Chondrocyte (in vitro differentiated cells): ENCODE measurements around the gene MRPL19. TPM values are rescaled to one million over a fixed set of nuclear protein-coding genes. Genes with fewer than 3 reads are reported as not detected.

Source experiments
- DNase-seq: peaks from one replicate; pipeline ENCODE4 v3.0.0; 2021; ENCODE audit warnings: mixed read lengths, low spot score
- H3K27ac Mint-ChIP-seq: one replicate; pipeline ENCODE4 v1.8.0; 2021; ENCODE audit warnings: mild to moderate bottlenecking, moderate library complexity, mixed read lengths; ENCODE audit not compliant: unreplicated experiment
- H3K27me3 Mint-ChIP-seq: 2 replicates; pipeline ENCODE4 v1.8.0; 2021; ENCODE audit warnings: low read depth, mixed read lengths
- H3K36me3 Mint-ChIP-seq: 2 replicates; pipeline ENCODE4 v1.8.0; 2021; ENCODE audit warnings: low read depth, mixed read lengths
- H3K4me1 Mint-ChIP-seq: 2 replicates; pipeline ENCODE4 v1.8.0; 2021; ENCODE audit warnings: low read depth, mild to moderate bottlenecking, mixed read lengths
- H3K4me3 Mint-ChIP-seq: one replicate; pipeline ENCODE4 v1.8.0; 2021; ENCODE audit warnings: mild to moderate bottlenecking, moderate library complexity, mixed read lengths; ENCODE audit not compliant: unreplicated experiment
- H3K9me3 Mint-ChIP-seq: 2 replicates; pipeline ENCODE4 v1.8.0; 2021; ENCODE audit warnings: low read depth, mixed read lengths
- CTCF ChIP-seq: fragments of 200-600 bp; sonication (generic); IDR thresholded peaks from 2 replicates; pipeline ENCODE4 v1.5.0; 2021; ENCODE audit warnings: antibody characterized with exemption, mild to moderate bottlenecking, moderate library complexity
- total RNA-seq: library from RNA; stranded (reverse); gene quantifications from 3 replicates; pipeline ENCODE4 v1.2.1, GENCODE V29; 2021

Gene MRPL19
- total RNA-seq, 1 donor from 2014 or later = 43.5 TPM

- no peaks in the 10 kb centered on the region for H3K36me3 Mint-ChIP-seq
- no peak overlapping the region for H3K27ac Mint-ChIP-seq
- TF ChIP-seq CTCF = no peak
- peaks cover 35% of the 10 kb centered on the region for H3K4me1 Mint-ChIP-seq
- no peaks in the 10 kb centered on the region for H3K9me3 Mint-ChIP-seq
- no peak for DNase-seq
- no peak overlapping the region for H3K4me3 Mint-ChIP-seq
- no peaks in the 10 kb centered on the region for H3K27me3 Mint-ChIP-seq
Observed at GRCh38 chr2:75610671-75611070, 35.9 kb upstream of the MRPL19 start.

- Mint-ChIP-seq H3K36me3 (no peaks in the 10 kb centered on the region), H3K4me3 (no peak overlapping the region), H3K4me1 (peaks cover 19% of the 10 kb centered on the region), H3K9me3 (no peaks in the 10 kb centered on the region), H3K27me3 (no peaks in the 10 kb centered on the region), H3K27ac (no peak overlapping the region)
- no peak for TF ChIP-seq CTCF
- no peak for DNase-seq
Observed at GRCh38 chr2:75612108-75612861, 34.3 kb upstream of the MRPL19 start.

- Mint-ChIP-seq H3K27me3 (no peaks in the 10 kb centered on the region), H3K9me3 (no peaks in the 10 kb centered on the region), H3K27ac (no peak overlapping the region), H3K36me3 (no peaks in the 10 kb centered on the region), H3K4me3 (no peak overlapping the region), H3K4me1 (peaks cover 13% of the 10 kb centered on the region)
- no peak for DNase-seq
- no peak for TF ChIP-seq CTCF
Observed at GRCh38 chr2:75612862-75613243, 33.7 kb upstream of the MRPL19 start.

- H3K27ac Mint-ChIP-seq = no peak overlapping the region
- H3K36me3 Mint-ChIP-seq = no peaks in the 10 kb centered on the region
- no peak for TF ChIP-seq CTCF
- no peaks in the 10 kb centered on the region for H3K4me1 Mint-ChIP-seq
- no peak overlapping the region for H3K4me3 Mint-ChIP-seq
- no peaks in the 10 kb centered on the region for H3K9me3 Mint-ChIP-seq
- H3K27me3 Mint-ChIP-seq = no peaks in the 10 kb centered on the region
- DNase-seq = no peak
Observed at GRCh38 chr2:75614162-75614651, 32.4 kb upstream of the MRPL19 start.

- H3K4me3 Mint-ChIP-seq = no peak overlapping the region
- no peaks in the 10 kb centered on the region for H3K36me3 Mint-ChIP-seq
- H3K9me3 Mint-ChIP-seq = no peaks in the 10 kb centered on the region
- no peak for DNase-seq
- TF ChIP-seq CTCF = no peak
- no peak overlapping the region for H3K27ac Mint-ChIP-seq
- H3K4me1 Mint-ChIP-seq = peaks cover 12% of the 10 kb centered on the region
- H3K27me3 Mint-ChIP-seq = no peaks in the 10 kb centered on the region
Observed at GRCh38 chr2:75616406-75616805, 30.2 kb upstream of the MRPL19 start.
